Measurements from ENCODE around the gene SNAPC3.

- no peak for TF ChIP-seq CTCF (IDR thresholded peaks at IDR 0.05)
- no peak for TF ChIP-seq POLR2AphosphoS5 (IDR thresholded peaks at IDR 0.05)
- TF ChIP-seq POLR2A (IDR thresholded peaks at IDR 0.05), result no peak
Measured at GRCh38 chr9:15426019-15426418, 3.3 kb downstream of the SNAPC3 start.

Data from stomach (tissue), 4 donors.